Stimulated activated CD8-positive, alpha-beta memory T cell treated with anti-CD3 and anti-CD28 coated beads, Interleukin-15, amount 100 ng/mL, for 48 hours (primary cell): ENCODE results near the gene NCOA7.
"Not testable (repeated sequence)": the region's sequence is repeated elsewhere in the genome, so short reads cannot be mapped to it uniquely, and the experiment has no call there.

Source experiments
- DNase-seq, 2 donors: peaks; one replicate each; pipeline ENCODE4 v3.0.0-alpha.2; 2020; ENCODE audit warnings: low read depth in 2 of 2

Gene NCOA7

DNA sequence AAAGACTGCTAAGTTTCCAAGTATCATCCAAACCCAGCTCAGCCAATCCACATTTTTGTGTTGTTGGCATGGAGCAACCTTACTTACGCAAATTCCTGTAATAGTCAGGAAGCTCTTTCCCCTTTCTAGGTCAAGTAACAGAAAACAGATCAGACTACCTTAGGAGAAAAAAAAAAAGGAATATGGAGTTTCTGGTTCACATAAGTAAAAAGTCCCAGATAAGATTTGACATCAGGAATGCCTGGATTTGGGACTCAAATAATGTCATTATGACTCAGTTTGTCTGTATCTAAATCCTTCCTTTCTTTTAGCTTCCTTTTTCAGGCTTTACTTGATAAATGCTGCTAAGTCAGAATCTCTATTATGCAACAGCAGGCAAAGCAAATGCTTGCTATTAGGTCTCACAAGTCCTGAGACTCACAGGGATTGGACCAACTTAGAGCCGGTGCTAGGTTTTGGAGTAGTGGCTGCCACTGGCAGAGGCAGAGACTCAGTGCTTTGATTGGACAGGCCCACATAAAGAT lies 44.5 kb downstream of the NCOA7 start:
- no peak for DNase-seq

DNA sequence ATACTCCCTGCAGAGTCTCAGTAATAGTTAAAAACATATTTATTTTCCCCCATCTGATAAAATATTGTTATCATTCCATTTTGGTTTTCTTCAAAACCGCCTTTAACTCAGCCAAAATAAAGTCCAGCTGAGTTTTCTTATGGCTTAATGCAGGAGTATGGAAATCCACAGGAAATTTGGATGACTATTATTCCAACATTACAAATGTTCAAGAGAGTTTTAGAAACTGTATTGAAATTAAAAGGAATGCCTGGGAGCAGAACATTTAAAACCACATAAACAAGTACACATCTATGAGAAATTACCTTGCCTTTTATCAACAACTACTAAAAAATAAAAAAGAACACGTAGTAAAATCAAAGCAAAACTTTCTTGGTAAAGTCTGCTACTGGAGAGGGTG lies 45.7 kb downstream of the NCOA7 start:
- DNase-seq: no peak

DNA sequence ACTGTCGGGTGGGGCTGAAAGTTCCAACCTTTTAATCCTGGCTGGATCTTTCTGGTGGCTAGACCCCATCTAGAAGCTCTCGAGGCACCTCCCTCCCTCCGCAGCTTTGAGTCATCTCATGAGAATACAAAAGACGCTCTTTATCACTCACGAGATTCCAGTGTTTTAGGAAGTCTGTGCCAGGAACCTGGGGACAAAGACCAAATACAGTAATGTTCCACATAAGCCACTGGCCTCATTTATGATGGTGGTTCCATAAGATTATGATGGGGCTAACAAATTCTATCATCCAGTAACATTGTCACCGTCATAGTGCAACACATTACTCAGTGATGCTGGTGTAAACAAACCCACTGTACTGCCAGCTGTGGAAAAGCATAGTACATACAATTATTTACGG lies 48.7 kb downstream of the NCOA7 start:
- DNase-seq: no peak

DNA sequence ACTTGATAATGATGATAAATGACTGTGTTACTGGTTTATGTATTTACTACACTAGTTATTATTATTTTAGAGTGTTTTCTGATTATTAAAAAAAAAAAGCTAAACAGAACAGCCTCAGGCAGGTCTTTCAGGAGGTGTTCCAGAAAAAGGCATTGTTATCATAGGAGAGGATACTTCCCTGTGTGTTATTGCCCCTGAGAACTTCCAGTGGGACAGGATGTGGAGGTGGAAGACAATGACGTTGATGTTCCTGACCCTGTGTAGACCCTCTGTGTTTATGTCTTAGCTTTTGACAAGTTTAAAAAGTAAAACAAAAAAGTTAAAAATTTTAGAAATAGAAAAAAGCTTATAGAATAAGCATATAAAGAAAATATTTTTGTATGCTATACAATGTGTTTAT lies 49.1 kb downstream of the NCOA7 start:
- DNase-seq: no peak

DNA sequence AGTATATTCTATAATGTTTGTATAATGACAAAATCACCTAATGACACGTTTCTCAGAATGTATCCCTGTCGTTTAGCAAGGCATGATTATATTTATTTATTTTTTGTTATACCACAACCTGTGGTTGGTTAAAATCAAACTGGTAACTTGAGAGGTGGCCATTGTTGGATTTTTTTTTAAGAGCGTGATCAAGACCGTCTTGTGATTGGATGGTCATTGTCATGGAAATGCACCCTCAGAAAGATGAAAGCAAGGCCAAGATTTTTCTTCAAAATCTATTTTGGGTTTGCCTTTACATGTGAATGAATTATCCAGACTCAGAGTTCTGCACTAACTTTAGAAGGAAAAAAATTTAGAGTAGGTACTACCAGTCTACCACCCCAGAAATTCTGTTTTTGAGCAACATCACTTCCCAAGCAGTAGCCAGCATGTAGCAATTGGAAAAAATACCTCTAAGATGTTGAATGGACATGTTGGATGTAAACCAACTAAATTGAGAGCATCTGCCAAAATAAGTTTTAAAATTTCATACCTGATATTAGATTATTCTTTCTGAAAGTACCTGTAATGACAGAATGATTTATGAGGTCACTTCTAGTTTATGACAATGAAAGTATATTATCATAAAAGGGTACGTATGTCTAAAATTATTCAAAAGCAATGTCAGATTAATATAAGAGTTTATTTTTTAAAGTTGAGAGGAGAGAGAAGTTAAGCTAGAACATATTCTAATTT lies 50.8 kb downstream of the NCOA7 start:
- DNase-seq: no peak

DNA sequence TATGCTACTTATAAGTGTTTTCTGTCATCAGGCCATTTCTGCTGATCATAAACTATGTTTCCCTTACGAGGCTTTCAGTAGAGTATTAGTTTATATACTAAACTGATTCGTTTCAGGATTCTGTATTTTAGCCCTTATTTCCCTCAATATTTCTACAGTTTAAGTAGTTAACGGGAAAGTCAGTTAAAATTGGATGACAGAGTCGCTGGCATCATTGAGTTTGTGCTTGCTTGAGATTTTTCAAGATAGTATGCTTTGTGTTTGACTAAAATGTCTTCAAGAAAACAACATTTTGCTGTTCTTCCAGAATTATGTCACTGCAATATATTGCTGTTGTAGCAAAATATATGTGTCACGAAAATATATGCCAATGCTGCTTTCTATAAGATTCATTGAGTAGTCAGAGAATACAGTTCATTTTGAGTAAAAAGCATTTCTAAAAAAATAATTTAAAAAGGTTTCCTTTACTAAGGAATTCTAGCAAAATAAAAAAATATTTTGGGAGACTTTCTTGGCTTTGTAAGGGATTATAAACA lies 51.4 kb downstream of the NCOA7 start:
- DNase-seq: no peak

DNA sequence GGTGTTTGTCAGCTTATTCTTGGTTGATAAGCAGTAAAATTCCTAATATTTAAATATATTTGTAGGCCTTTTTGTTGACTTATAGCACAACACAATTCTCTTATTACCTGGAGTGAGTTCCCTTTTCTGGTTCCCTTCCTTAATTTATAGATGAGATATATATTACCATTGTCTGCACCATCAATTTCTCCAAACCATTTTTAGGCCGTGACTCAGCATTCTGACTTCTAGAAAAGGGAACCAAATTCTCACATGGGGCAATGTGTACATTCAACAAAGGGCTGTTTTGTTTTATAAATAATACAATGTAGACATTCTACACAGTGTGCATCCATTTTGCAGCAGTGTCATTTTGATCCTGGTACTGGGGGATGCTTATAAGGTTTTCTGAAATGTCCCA lies 52.8 kb downstream of the NCOA7 start:
- DNase-seq: no peak

DNA sequence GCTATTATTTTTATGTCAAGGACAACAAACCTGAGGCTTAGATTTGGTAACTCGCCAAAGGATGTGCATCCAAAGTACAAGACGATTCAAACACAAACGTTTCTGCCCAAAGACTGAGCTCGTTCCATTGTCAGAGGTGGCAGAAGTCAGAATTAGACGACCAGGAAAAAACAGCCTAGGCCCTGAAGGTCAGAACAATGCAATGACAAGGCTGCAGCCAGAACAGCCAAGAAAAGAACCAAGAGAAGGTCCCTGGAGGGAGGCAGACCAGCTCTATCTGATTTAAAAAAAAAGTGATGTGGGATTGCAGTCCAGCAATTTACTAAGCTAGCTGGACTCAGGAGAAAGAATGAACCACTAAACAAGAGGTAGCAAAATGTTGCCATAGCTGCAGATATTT lies 54.2 kb downstream of the NCOA7 start:
- no peak for DNase-seq

DNA sequence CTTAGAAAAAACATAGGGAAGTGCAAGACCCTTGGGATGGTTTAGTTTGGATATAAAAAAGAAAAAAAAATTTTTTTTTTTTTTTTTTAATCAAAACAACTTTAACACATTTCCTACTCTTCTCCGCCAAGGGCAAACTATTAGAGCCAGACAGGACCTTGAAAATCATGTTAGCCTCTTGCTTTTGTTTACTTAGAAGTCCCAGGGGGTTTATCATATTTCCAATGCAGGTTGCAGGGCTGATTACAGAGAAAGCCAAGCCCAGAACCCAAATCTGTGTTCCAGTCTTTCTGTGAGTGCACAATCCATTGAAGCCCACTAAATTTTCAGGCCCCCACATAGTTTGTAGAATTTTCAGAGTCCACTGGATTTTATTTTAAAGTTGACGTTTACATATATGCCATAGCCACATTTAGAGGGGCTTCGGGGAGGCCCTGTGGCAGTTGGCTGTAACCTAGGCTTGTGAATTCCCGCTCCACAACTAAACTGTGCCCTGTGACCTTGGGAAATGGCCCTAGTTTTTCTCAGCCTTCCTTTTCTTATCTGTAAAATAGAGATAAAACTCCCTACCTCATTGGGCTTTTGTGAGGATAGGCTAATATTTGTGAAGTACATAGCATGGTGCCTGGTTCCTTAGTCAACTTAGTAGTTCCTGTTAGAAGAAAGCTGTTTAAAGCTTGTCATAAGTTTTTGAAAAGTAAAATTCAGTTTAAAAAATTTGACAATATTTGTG lies 55.7 kb downstream of the NCOA7 start:
- DNase-seq: no peak

DNA sequence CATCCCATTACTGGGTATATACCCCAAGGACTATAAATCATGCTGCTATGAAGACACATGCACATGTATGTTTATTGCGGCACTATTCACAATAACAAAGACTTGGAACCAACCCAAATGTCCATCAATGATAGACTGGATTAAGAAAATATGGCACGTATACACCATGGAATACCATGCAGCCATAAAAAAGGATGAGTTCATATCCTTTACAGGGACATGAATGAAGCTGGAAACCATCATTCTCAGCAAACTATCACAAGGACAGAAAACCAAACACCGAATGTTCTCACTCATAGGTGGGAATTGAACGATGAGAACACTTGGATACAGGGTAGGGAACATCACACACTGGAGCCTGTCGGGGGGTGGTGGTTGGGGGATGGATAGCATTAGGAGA lies 57.5 kb downstream of the NCOA7 start:
- not testable (repeated sequence) for DNase-seq

DNA sequence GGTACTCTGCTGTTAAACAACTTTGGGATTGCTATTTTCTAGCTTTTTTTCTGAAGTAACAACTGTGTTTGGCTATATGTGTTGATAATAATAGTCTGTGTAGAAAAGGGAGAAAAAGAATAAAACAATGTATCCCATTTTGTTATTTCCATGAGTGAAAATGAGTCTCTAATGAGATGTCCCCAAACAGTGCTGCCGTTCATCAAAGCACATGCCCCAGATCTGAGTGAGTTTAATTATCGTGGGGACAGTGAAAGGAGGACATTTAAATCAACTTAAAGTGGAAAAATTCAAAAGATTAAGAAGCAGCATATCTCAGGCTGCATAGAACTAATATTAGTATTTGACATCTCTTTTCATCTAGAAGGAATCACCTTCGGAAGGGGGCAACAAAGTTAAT lies 59.6 kb downstream of the NCOA7 start:
- no peak for DNase-seq

DNA sequence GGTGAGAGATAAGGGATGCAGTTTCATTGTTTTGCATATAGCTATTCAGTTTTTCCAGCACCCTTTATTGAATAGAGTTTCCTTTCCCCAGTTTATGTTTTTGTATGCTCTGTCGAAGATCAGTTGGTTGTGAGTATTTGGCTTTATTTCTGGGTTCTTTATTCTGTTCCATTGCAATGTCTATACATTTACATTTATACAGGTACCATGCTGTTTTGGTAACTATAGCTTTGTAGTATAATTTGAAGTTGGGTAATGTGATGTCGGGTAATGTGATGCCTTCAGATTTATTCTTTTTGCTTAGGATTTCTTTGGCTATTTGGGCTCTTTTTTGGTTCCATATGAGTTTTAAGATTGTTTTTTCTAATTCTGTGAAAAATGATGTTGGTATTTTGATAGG lies 61.8 kb downstream of the NCOA7 start:
- DNase-seq: no peak

DNA sequence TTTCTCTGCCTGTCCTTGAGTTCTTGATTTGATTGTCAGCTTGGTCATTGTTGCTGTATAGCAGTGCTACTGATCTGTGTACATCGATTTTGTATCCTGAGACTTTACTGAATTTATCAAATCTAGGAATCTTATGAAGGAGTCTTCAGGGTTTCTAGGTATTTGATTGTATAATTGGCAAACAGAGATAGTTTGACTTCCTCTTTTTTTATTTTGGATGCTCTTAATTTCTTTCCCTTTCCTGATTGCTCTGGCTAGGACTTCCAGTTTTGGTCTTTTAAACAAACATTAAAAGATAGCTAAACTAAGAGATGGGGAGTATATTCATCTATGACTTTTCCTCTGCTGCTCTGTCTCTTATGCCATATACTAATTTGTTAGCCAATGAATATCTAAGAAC lies 62.4 kb downstream of the NCOA7 start:
- no peak for DNase-seq

DNA sequence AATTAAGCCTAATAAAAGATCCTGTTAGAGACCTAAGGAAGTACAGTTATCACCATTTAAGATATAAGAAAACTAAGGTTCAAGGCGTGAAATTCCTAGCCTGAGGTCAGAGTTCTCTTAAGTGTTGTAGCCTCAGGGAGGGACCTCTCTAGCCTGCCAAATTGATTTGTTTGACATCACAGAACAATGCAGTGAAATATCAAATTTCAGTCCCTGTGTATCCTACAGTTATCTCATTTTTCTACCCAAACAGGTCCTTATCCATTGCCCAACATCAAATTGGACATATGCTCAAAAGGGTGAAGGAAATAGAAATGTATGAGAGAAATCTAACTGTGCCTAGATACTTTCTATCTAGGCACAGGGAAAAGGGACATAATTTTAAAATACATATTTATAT lies 63.0 kb downstream of the NCOA7 start:
- DNase-seq: no peak

DNA sequence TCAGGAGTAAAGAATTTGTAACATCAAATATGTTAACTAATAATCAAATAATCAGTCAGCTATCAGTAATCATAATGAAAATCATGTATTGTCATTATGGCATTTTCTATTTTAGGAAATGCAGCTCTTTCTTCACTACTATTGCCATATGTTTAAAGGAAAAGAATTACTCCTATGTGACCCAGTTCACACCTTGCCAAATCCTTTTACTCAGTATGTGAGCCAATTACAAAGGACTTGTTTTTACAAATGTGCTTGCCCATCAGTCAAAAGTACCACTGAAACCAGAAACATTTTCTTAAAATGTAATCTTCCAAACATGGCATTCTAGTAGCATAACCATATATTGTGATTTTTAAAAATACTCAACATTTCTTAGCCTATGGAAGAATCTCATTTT lies 63.6 kb downstream of the NCOA7 start:
- no peak for DNase-seq

DNA sequence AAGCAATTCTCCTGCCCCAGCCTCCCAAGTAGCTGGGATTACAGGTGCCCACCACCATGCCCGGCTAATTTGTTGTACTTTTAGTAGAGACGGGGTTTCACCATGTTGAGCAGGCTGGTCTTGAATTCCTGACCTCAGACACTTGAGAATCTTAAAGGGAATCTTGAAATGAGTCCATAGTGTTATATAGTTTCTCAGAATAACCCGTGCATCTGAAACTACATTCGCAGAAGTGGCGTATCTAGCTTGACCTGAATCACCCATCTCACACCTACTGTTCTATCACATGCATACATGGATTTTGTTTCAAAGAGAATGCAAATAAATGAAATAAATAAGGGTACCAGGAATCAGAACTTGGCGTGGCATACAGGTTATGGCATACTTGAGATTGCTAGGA lies 65.0 kb downstream of the NCOA7 start:
- DNase-seq: no peak

DNA sequence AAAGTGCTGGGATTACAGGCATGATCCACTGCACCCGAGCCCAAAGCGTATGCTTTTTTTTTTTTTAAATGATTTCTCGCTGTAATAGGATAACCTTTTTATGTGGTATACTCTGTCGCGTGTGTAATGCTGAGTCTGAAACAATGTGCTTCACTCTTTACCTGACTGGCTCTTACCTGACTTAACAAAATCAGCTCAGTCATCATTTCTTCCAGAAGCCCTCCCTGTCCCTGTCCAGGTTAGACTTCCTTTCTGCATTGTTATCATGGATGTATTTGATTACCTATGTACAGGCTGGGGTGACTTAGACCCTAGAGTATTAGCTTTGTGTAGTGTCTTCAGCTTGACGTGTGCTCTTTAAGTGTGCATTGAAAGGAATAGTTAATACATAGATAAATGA lies 67.1 kb downstream of the NCOA7 start:
- no peak for DNase-seq

DNA sequence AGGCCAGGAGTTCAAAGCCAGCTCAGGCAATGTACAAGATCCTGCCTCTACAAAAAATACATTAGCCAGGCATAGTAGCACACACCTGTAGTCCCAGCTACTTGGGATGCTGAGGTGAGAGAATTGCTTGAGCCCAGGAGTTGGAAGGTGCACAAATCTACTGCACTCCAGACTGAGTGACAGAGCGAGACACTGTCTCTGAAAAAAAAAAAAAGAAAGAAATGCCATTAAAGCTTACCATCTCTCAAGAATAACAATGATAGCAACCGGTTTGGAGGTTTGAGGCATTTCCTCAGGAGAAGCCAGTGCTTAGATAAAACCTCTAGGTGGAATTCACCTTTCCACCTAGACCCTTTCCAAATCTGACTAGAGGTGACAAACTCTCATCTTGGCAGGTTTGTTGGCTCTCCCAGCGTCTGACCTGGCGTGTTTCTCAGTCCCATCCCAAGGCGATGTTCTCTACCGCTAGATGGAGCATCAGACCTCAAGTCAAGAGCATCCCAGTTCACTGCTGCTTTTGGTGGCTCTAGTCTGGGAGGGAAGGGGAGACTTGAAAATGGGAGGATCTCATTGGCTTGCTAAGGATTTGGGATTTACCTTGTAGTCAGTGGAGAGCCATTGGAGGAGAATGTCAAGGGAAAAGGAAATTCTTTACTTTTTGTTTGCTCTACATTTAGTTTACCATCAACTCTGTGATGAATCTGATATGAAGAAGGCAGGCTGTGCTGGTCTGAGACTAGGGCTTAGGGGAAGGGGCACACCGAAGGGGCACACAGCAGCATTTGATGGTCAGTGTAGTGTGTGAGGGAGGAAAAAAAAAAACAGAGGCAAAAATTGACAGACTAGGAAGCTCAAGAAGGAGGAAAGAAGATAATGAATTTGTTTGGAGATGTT lies 67.9 kb downstream of the NCOA7 start:
- no peak for DNase-seq

DNA sequence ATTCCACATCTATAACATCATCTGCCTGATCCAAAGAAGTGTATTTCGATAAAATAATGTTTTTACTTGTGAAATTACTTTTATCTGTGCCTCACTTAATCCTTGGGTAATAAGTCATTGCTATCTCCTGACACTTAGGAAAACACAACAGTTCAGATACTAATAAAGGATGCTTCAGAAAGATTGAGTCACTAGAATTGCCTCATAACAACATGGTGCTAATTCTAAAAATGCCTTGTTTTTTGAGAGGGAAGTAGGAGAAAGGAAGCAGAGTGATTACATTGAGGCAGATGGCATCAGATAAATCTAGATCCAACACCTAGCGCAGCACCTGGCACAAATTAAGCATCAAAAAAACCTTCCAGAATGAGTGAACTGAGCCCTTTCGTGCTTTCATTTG lies 69.0 kb downstream of the NCOA7 start:
- DNase-seq: no peak

DNA sequence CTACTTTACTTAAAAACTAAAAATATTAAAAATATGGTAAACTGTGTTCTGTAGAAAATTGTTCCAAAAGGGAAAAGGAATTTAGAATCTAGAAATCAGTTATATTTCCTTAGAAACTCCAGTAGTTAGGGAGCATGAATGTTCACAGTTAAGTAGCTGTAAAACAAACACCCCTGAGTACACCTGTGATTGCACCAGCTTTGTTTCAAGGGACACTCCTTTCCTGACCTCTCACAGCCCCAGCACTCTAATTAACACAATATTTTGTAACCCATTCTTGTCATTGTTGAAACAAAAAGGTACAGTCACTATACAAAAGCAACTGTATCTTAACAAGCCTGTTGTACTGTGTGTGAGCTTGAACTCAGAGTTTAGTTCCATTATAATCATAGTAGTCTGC lies 72.3 kb downstream of the NCOA7 start:
- DNase-seq: no peak

DNA sequence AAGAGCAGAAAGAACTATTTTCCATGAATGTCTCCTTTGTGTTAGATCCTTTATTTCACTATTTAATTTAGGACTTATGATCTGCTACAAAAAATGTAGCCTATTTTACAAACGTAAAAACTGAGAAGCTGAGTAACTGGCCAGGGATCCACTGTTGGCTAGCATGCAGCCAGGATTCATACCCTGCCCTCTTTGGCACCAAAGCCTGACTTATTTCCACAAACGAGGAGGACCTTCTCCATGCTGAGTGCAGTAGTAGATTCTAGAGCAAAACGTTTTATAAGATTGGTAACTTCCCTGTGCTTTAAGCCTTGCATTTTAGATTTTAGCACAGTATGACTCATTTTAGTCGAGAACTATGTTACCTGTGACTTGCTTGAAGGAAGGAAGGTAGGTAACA lies 74.3 kb downstream of the NCOA7 start:
- no peak for DNase-seq

DNA sequence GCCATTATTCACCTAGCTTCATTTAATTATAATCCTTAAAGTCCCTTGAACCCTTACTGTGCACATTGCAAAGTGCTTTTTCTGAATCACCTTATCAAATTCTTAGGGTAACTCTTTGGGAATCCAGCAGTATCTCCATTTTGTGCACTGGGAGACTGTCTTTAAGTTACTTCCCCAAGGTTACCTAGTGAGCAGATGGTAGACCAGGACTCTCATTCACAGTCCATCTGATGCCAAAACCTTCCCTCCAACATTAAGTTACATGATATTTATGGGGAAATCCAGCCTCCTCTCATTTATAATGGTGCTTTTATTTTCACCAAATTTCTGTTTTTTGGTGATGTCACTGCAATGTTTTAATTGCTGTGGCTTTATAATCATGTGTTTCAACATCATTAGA lies 75.7 kb downstream of the NCOA7 start:
- no peak for DNase-seq
